Glomerular endothelial cell (primary cell): ENCODE data around the gene AFP. TPM values are rescaled to one million over a fixed set of nuclear protein-coding genes. Genes with fewer than 3 reads are reported as not detected.

Experiments
- DNase-seq: peaks from one replicate; pipeline ENCODE4 v3.0.0-alpha.2; 2011; ENCODE audit warnings: low read depth, low spot score; ENCODE audit errors: extremely low read depth
- total RNA-seq: library from RNA; depleted of rRNA; stranded (reverse); fragments of >200 nt; gene quantifications from 2 replicates; pipeline ENCODE4 v1.2.3, GENCODE V29; 2015

Gene AFP
- total RNA-seq, 1 donor from 2014 or later = not detected

GRCh38 chr4:73436674-73437557 is 895 bp downstream of the AFP start:
- DNase-seq = no peak

DNA sequence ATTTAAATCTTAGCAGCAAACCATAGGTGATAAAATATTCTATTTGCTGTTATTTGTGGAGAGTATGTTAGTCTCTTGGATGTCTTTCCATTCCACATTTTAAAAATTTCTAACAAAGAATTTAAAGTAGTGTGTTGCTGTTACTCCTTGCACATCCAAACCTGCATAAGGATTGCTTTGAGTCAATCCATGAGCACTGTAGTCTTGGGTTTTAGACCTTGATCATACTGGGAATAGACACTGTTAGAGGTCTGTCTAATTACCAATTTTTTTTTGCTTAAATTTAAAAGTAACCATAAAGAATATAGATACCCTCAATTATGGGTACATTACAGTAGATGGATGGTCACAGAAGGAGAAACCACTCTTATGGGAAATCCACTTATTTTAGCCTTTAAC is 1.5 kb downstream of the AFP start:
- no peak for DNase-seq

- no peak for DNase-seq
These were observed 2.0 kb downstream of the AFP start for GRCh38 chr4:73438048-73438447.

DNA sequence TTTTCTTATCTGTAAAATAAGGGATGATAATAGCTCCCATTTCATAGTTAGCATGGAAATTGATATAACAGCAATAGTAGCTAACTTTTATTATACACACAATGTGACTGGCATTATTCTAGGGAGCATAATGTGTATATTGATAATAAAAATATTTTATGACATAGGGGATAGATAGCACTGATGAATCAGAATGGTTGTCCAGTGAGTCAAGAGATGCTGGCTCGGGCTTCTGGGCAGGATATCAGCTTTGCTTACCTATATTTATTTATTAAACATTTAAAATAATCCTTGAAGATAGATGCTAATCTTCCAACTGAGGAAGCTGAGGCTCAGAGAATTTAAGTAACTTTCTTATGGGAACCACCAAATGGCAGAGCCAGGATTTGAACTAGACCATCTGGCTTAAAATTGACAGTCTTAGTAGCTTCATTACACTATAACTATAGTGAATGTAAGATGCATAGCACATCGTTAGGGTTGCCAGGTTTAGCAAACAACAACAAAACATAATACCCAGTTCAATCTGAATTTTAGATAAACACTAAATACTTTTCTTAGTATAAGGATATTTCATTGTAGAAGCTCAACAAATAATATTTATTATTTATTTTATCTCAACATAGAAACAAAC is 2.7 kb downstream of the AFP start:
- DNase-seq = no peak

DNA sequence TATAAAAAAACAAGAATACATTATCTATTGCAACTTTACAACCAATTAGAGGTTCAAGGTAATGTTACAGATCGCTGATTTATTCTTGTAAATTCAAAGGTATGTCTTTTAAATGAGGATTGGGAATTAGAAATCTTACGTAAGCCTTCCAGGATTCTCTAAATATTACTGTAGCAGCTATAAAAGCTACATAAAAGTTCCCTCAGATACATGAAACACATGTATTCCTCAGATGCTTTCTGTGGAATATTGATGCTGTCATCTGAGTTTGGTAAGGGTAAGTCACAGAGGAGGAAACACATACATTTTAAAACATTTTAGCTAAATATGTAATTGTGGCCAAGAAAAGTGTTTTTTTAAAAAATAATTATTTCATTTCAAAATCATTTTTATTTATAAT is 3.4 kb downstream of the AFP start:
- no peak for DNase-seq

DNA sequence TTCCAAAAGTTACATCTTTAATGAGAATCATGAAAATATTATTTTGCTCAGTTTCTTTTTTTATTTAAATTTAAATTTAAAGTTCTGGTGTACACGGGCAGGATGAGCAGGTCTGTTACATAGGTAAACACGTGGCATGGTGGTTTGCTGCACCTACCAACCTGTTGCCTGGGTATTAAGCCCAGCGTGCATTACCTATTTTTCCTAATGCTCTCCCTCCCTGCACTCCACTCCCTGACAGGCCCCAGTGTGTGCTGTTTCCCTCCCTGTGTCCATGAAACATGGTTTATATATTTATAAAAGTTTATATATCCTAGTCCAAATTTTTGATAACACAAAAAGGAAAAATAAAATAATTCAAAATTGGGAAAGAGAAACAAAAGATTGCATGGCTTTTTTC is 4.0 kb downstream of the AFP start:
- no peak for DNase-seq

GRCh38 chr4:73440653-73441052 is 4.6 kb downstream of the AFP start:
- DNase-seq = no peak

DNA sequence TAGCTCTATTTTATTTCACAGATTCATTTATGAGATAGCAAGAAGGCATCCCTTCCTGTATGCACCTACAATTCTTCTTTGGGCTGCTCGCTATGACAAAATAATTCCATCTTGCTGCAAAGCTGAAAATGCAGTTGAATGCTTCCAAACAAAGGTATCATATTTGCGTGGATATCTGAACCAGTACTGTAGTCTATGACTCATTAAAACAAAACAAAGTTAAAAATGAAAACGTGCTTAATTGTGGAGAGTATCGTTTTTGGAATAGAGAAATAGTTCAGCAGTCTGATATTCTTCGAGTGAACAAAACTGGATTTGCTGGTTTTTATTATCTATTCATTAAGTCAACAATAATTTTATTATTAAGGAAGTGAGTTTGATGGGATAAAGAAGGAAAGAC is 6.3 kb downstream of the AFP start:
- no peak for DNase-seq

- DNase-seq = no peak
These were observed 7.2 kb downstream of the AFP start for GRCh38 chr4:73443224-73443623.

GRCh38 chr4:73445383-73446335 is 9.6 kb downstream of the AFP start:
- no peak for DNase-seq

GRCh38 chr4:73446336-73446938 is 10.4 kb downstream of the AFP start:
- DNase-seq = peak; percentile 12

GRCh38 chr4:73447671-73448070 is 11.7 kb downstream of the AFP start:
- DNase-seq = no peak

DNA sequence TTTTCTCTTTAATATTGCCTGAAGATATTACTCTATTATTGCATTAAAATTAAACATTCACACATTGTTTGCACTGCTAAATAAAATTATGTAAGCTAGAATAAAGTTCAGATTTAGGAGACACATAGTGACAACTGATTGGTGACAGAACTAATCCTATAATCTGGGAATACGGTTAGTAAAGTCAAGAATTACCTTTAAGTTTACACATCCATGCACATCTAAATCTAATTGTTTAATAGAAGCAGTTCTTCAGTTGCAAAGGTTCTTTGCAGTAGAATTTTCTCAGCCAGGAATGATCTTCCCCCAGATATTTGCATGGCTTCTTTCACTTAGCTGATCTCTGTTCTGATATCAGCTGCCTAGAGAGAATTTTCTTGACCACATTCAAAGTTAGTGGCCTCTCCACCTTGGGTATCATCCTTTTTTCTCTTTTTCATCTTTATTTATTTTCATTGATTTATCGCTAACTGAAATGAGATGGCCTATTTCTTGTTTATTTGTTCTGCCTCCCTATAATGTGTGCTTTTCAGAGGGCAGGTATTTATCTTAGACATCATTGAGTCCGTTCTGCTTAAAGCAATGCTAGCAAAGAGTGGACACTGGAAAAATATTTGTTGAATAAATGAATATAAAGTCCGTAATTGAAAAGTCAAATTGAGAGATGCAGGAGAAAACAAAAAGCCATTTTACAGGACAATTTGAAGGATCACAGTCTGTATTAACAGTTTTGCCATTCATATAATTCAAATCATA is 12.6 kb downstream of the AFP start:
- DNase-seq = no peak

- no peak for DNase-seq
These were observed 14.5 kb downstream of the AFP start for GRCh38 chr4:73450398-73451004.

GRCh38 chr4:73451404-73451803 is 15.4 kb downstream of the AFP start:
- DNase-seq = no peak

GRCh38 chr4:73451981-73452747 is 16.1 kb downstream of the AFP start:
- no peak for DNase-seq

- no peak for DNase-seq
These were observed 17.1 kb downstream of the AFP start for GRCh38 chr4:73452953-73453700.

DNA sequence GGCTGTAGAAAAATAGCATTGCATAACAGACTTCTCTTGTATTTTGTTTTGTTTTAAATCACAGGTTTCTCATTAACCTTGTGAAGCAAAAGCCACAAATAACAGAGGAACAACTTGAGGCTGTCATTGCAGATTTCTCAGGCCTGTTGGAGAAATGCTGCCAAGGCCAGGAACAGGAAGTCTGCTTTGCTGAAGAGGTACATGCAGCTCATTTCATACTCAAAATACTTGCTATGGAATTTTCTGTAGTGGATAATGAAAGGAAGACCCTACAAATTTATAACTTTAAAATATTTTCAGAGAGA is 17.6 kb downstream of the AFP start:
- DNase-seq = no peak
